GM12801 (cell line): ENCODE data around the gene SLC8A1.

Experiments used
- CTCF ChIP-seq: IDR thresholded peaks from one replicate; pipeline ENCODE4 v1.5.1; 2011; ENCODE audit warnings: control low read depth; ENCODE audit not compliant: insufficient read length; ENCODE audit errors: extremely low read depth

SLC8A1 gene

DNA sequence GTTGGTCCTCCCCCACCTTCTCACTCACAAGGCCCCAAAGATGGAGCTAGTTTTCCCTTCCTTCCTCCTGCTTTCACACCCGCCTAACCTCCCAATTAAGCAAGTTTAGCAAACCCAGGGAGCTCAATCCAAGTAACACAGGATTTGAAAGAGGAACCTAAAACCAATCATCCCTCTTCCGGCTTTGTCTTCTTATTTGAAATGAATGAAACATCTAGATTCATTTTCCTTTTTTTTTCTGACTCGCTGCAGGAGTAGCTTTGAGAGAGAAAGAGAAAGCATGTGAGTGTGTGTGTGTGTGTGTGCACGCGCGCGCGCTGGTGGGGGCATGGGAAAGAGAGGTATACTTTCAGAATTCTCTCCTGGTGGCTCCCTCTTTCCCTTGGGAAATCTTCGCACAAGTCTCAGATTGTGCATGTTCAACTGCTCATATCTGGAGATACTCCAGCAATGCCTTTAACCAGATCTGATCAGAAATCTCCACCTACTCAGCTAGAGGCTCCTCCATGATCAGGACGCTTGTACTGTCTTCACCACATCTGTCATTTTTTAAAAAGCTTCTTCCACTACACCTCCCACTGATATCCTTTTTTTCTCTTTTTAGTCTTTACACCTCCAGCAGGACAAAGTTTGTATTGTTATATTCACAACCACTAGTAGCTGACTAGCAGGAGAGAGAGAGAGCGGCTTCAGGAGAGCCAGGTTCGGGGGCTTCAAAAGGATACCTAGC is 1.7 kb downstream of the SLC8A1 start:
- no peak for TF ChIP-seq CTCF

- no peak for TF ChIP-seq CTCF
These were observed 3.3 kb downstream of the SLC8A1 start for GRCh38 chr2:40448476-40449079.

- TF ChIP-seq CTCF, result no peak
These were observed 6.4 kb downstream of the SLC8A1 start for GRCh38 chr2:40445467-40445866.

DNA sequence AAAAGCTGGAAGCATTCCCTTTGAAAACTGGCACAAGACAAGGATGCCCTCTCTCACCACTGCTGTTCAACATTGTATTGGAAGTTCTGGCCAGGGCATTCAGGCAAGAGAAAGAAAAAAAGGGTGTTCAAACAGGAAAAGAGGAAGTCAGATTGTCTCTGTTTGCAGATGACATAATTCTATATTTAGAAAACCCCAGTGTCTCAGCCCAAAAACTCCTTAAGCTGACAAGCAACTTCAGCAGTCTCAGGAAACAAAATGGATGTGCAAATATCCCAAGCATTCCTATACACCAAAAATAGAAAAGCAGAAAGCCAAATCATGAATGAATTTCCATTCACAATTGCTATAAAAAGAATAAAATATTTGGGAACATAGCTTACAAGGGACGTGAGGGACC is 11.1 kb downstream of the SLC8A1 start:
- no peak for TF ChIP-seq CTCF

- TF ChIP-seq CTCF, result no peak
These were observed 12.4 kb downstream of the SLC8A1 start for GRCh38 chr2:40439473-40439872.

DNA sequence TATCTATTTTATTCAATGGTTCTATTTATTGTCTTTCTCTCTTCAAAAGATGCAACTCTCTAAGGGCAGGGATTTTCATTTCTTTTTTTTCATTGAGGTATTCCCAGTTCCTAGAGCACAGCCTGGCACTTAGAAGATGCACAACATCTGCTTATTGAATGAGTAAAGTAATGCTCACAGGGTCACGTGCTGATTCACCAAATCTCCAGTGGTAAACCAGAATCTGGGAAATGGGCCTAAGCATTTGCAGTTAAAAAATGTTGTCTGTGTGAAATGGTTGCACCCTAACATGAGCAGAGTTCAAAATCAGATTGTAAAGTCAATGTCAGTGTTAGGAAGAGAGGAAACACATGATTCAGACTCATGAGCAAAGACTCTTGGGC is 15.8 kb downstream of the SLC8A1 start:
- no peak for TF ChIP-seq CTCF

DNA sequence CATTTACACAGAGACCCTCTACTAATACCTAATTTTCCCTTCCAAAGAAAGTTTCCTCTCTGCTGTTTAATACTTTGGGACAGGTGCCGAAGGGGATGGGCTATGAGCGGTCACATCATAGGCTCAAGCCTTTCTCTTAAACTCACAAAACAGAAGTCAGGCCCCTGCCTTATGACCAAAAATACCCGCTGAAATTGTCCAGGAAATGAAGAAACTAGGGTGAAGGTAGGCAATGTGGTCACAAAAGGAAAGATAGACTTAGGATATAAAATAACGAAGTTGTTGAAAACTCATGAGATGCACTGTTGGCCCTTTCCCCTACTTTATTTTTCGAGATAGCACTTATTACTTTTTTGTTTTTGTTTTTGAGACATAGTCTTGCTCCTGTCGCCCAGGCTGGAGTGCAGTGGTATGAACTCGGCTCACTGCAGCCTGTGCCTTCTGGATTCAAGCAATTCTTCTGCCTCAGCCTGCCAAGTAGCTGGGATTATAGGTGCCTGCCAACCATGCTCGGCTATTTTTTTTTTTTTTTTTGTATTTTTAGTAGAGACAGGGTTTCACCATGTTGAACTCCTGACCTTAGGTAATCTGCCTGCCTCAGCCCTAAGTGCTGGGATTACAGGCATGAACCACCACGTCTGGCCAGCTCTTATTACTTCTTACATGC is 16.3 kb downstream of the SLC8A1 start:
- no peak for TF ChIP-seq CTCF
